Measurements from ENCODE around the gene LBHD2.
A peak's percentile ranks its signal among the peaks of the same experiment; 100 is the strongest.

The LBHD2 gene

DNA sequence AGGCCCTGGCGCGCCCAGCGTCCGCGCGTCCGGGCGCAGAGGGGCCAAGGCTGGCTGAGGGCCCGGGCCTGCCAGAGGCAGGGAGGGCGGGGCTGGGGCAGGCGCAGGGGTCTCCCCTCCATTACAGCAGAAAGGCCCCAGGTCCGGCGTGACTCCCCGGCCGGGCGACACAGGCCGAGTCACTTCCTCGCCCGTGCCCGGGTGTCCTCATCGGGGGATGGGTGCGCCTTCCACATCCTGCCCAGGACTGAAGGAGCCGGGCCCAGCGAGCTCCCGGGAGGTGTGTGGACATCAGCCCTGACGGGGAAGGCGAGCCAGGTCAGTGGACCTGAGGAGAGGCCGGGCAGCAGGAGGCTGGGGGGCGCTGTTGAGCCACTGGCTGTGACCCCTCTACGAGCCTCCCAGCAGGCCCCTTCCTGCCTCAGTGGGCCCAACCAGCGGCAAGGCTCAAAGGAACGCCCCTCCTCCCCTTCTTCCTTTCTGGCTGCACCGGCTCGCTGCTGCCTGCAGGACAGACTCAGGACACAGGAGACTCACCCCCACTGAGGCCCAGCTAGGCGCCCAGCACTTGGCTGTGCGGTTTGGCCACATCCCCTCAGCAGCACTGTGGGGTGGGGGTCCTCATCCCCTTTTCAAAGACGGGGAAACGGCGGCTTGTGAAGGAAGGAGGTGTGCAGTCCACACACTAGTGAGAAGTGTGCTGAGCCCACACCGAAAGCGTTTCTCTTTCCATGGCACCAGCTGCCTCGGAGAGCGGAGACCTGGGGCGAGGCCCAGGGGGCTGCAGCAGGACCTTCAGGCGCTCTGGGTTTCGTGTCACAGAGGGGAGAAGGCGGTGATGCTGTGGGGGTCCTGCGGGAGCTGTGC, 39.9 kb downstream of the LBHD2 start:
- H3K9me3 Mint-ChIP-seq: no peaks in the 10 kb centered on the region
- peaks cover 3% of the 10 kb centered on the region for H3K4me1 Mint-ChIP-seq
- peaks cover 28% of the 10 kb centered on the region for H3K27me3 Mint-ChIP-seq
- no peak for DNase-seq
- H3K4me3 Mint-ChIP-seq: peak overlapping the region; percentile 32
- H3K36me3 Mint-ChIP-seq (ENCODE audit: low read depth): no peaks in the 10 kb centered on the region
- ATAC-seq: no peak
- H3K27ac Mint-ChIP-seq: no peak overlapping the region

DNA sequence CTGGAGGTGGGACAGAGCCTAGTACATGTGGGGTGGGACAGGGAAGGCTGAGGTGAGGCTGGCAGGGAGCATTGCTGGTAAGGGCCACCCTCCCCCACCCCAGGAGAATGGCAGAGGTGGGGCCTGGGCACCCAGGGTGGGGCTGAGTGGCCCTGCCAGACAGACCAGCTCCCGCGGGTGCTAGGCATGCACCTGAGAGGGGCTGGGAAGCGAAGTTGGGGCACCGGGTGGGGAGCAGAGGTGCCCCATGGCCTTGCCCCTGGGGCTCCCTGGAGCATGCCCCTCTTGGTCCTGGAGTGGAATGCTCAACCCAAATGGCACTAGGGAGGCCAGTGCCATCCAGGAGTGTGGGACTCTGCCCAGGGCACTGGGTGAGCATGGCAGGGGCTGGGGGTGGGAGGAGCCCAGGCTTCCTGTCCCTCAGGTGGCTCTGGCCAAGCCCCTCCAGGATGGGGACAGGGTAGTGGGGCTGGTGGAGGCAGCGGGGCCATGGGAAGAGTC, 40.5 kb downstream of the LBHD2 start:
- H3K9me3 Mint-ChIP-seq: no peaks in the 10 kb centered on the region
- peaks cover 3% of the 10 kb centered on the region for H3K4me1 Mint-ChIP-seq
- H3K27me3 Mint-ChIP-seq: peaks cover 28% of the 10 kb centered on the region
- H3K4me3 Mint-ChIP-seq: no peak overlapping the region
- ATAC-seq (no peak), DNase-seq (no peak)
- H3K36me3 Mint-ChIP-seq (ENCODE audit: low read depth): no peaks in the 10 kb centered on the region
- H3K27ac Mint-ChIP-seq: no peak overlapping the region

GRCh38 chr14:103125098-103126070, 41.4 kb downstream of the LBHD2 start:
- no peak overlapping the region for H3K4me3 Mint-ChIP-seq
- H3K4me1 Mint-ChIP-seq: peaks cover 3% of the 10 kb centered on the region
- H3K36me3 Mint-ChIP-seq (ENCODE audit: low read depth): no peaks in the 10 kb centered on the region
- DNase-seq (no peak), ATAC-seq (no peak)
- peaks cover 22% of the 10 kb centered on the region for H3K27me3 Mint-ChIP-seq
- H3K9me3 Mint-ChIP-seq: no peaks in the 10 kb centered on the region
- no peak overlapping the region for H3K27ac Mint-ChIP-seq

DNA sequence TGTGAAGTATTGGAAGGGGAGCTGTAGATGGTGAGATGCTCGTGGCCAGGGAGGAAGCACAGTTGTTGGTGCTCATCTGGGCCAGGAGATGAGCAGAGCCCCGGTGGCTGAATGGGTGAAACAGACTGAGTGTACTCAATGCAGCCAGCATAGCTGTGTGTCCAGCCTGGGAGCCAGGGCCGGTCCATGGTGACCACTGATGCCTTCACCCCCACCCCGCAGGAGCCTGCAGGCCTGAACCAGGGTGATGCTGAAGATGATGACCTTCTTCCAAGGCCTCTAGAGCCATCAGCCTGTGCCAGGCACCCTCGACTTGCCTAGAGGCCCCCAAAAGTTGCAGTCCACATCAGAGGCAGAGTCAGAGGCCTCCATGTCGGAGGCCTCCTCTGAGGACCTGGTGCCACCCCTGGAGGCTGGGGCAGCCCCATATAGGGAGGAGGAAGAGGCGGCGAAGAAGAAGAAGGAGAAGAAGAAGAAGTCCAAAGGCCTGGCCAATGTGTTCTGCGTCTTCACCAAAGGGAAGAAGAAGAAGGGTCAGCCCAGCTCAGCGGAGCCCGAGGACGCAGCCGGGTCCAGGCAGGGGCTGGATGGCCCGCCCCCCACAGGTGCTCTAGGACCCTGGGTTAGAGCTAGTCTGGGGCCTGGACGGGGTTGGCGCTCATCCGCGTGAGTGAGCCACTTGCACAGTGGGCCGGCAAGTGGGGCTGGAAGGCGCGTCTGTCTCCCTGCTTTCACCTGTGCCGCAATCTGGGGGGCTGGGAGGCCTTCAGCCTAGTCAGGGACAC, 42.3 kb downstream of the LBHD2 start:
- Mint-ChIP-seq H3K36me3 (ENCODE audit: low read depth) (no peaks in the 10 kb centered on the region), H3K4me3 (no peak overlapping the region), H3K9me3 (no peaks in the 10 kb centered on the region), H3K27me3 (peaks cover 20% of the 10 kb centered on the region), H3K4me1 (peaks cover 3% of the 10 kb centered on the region), H3K27ac (no peak overlapping the region)
- ATAC-seq: no peak
- DNase-seq: no peak

- ATAC-seq: no peak
- Mint-ChIP-seq H3K4me1 (peaks cover 3% of the 10 kb centered on the region), H3K4me3 (no peak overlapping the region), H3K36me3 (ENCODE audit: low read depth) (no peaks in the 10 kb centered on the region), H3K27ac (no peak overlapping the region), H3K27me3 (peaks cover 17% of the 10 kb centered on the region), H3K9me3 (no peaks in the 10 kb centered on the region)
- no peak for DNase-seq
These were observed 42.9 kb downstream of the LBHD2 start for GRCh38 chr14:103126873-103127304.

GRCh38 chr14:103127356-103127755, 43.3 kb downstream of the LBHD2 start:
- Mint-ChIP-seq H3K27ac (no peak overlapping the region), H3K27me3 (peaks cover 14% of the 10 kb centered on the region), H3K9me3 (no peaks in the 10 kb centered on the region), H3K4me3 (no peak overlapping the region), H3K4me1 (no peaks in the 10 kb centered on the region), H3K36me3 (ENCODE audit: low read depth) (no peaks in the 10 kb centered on the region)
- DNase-seq (no peak), ATAC-seq (no peak)

- DNase-seq (no peak), ATAC-seq (no peak)
- no peak overlapping the region for H3K4me3 Mint-ChIP-seq
- H3K36me3 Mint-ChIP-seq (ENCODE audit: low read depth): no peaks in the 10 kb centered on the region
- H3K27me3 Mint-ChIP-seq: peaks cover 14% of the 10 kb centered on the region
- no peaks in the 10 kb centered on the region for H3K9me3 Mint-ChIP-seq
- H3K4me1 Mint-ChIP-seq: no peaks in the 10 kb centered on the region
- no peak overlapping the region for H3K27ac Mint-ChIP-seq
These were observed 44.0 kb downstream of the LBHD2 start for GRCh38 chr14:103127861-103128598.

GRCh38 chr14:103128631-103129300, 44.8 kb downstream of the LBHD2 start:
- no peak for DNase-seq
- Mint-ChIP-seq H3K27ac (no peak overlapping the region), H3K9me3 (no peaks in the 10 kb centered on the region), H3K27me3 (peaks cover 14% of the 10 kb centered on the region), H3K4me1 (no peaks in the 10 kb centered on the region), H3K4me3 (no peak overlapping the region), H3K36me3 (ENCODE audit: low read depth) (no peaks in the 10 kb centered on the region)
- ATAC-seq: no peak

DNA sequence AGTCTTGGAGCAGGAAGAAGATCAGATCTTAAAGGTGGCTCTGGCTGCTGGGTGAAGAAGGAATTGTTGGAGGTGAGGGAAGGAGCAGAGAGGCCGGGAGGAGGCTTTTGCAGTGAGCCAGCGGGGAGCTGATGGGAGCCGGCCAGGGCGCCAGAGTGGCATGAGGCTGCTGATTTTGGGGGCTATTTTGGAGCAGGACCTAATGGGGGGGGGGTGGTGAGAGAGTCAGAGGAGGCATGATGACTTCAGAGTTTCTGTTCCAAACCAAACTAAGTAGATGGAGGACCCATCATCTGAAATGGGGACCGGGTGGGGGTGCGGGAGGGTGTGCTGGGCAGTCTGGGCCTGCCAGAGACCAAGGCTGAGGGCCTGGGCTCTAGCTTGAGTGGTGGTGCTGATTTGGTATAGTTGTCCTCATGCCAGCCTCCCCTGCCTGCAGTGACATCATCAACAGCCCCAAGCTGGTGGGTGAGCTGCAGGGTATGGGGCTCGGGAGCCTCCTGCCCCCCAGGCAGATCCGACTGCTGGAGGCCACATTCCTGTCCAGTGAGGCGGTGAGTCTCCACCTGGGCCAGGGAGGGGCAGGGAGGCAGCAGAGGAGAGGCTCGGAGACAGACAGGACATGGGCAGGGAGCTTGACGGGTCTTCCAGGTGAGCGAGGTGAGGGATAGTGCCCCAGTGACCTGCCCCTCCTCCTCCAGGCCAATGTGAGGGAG, 45.4 kb downstream of the LBHD2 start:
- DNase-seq (no peak), ATAC-seq (no peak)
- H3K27ac Mint-ChIP-seq: no peak overlapping the region
- H3K9me3 Mint-ChIP-seq: no peaks in the 10 kb centered on the region
- H3K4me3 Mint-ChIP-seq: no peak overlapping the region
- no peaks in the 10 kb centered on the region for H3K4me1 Mint-ChIP-seq
- H3K27me3 Mint-ChIP-seq: peaks cover 8% of the 10 kb centered on the region
- H3K36me3 Mint-ChIP-seq (ENCODE audit: low read depth): no peaks in the 10 kb centered on the region

GRCh38 chr14:103130017-103130764, 46.2 kb downstream of the LBHD2 start:
- DNase-seq (no peak), ATAC-seq (no peak)
- Mint-ChIP-seq H3K27me3 (peaks cover 5% of the 10 kb centered on the region), H3K4me3 (no peak overlapping the region), H3K9me3 (no peaks in the 10 kb centered on the region), H3K27ac (no peak overlapping the region), H3K4me1 (no peaks in the 10 kb centered on the region), H3K36me3 (ENCODE audit: low read depth) (no peaks in the 10 kb centered on the region)

DNA sequence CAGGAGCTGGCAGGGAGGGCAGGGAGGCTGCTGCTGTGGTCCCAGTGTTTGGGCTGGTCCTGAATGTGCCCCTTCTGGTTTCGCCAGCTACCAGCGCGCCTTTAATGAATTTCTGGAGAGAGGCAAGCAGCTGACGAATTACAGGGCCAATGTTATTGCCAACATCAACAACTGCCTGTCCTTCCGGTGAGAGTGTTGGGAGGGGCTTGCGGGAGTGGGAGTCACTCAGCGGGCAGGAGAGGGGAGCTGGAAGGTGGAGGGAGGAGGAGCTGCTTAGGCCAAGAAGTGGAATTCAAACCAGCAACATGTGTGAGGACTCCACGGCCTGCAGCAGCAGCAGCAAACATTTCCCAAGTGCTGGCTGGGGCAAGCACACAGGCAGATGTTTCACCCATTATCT, 47.0 kb downstream of the LBHD2 start:
- H3K4me3 Mint-ChIP-seq: no peak overlapping the region
- peaks cover 4% of the 10 kb centered on the region for H3K27me3 Mint-ChIP-seq
- ATAC-seq: no peak
- no peak for DNase-seq
- no peaks in the 10 kb centered on the region for H3K36me3 Mint-ChIP-seq (ENCODE audit: low read depth)
- no peaks in the 10 kb centered on the region for H3K4me1 Mint-ChIP-seq
- H3K27ac Mint-ChIP-seq: no peak overlapping the region
- H3K9me3 Mint-ChIP-seq: no peaks in the 10 kb centered on the region

DNA sequence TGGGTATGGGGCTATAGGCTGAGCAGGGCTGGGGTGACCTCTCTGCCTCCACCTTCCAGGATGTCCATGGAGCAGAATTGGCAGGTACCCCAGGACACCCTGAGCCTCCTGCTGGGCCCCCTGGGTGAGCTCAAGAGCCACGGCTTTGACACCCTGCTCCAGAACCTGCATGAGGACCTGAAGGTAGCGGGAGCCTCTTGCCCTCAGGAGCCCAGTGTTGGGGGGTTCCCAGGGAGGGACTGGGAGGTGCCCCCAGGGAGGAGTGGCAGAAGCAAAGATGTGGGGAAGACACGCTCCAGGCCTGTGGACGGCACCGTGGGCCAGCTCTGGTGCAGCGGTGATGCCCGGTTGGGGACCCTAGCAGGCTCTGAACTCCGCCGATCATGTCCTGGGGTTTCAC, 47.6 kb downstream of the LBHD2 start:
- no peak overlapping the region for H3K27ac Mint-ChIP-seq
- DNase-seq: no peak
- no peaks in the 10 kb centered on the region for H3K4me1 Mint-ChIP-seq
- H3K27me3 Mint-ChIP-seq: peaks cover 4% of the 10 kb centered on the region
- no peaks in the 10 kb centered on the region for H3K9me3 Mint-ChIP-seq
- ATAC-seq: no peak
- no peaks in the 10 kb centered on the region for H3K36me3 Mint-ChIP-seq (ENCODE audit: low read depth)
- H3K4me3 Mint-ChIP-seq: no peak overlapping the region

Data from activated naive CD8-positive, alpha-beta T cell treated with anti-CD3 and anti-CD28 coated beads, Interleukin-2, amount 50 U/mL, for 24 hours (primary cell).